K562 (cell line): Measurements from ENCODE around the gene PLEKHO2. TPM values are rescaled to one million over a fixed set of nuclear protein-coding genes. Genes with fewer than 3 reads are reported as not detected.
A peak's percentile ranks its signal among the peaks of the same experiment; 100 is the strongest.

Experiments used
- ATAC-seq: fragments of 200-7000 bp; cut with Tn5 transposase; 3 replicates; pipeline ENCODE4 v1.9.1; 2020; ENCODE audit warnings: moderate library complexity
- BruUV-seq: library from RNA; stranded (reverse); fragments of 400-500 nt; replicated peaks from 2 replicates; lab custom pipeline; 2021; lab: Mats Ljungman, UMichigan
- CTCF ChIA-PET: fragments of 300-600 bp; formaldehyde crosslinking; extraction: SDS; loops from one replicate; lab custom pipeline; 2021; ENCODE audit warnings: low intra/inter-chr PET ratio; lab: Yijun Ruan, JAX
- POLR2A ChIA-PET: fragments of 300-600, 350-650 bp; sonication (Branson Sonifier 250); formaldehyde crosslinking; extraction: SDS; loops from one replicate; lab custom pipeline; 2021; ENCODE audit warnings: antibody characterized with exemption, inconsistent platforms; lab: Yijun Ruan, JAX
- DNase-seq, 4 experiments: peaks; one replicate each; pipeline versions ENCODE4 v3.0.0 to v3.0.0-alpha.2; 2011 to 2018; ENCODE audit warnings: low spot score in 3 of 4, mixed read lengths in 3 of 4; ENCODE audit errors: extremely low read depth in 1 of 4
- FAIRE-seq: peaks from 2 replicates; lab custom pipeline; 2011; peaks lifted over from hg19 to GRCh38; lab: Jason Lieb, UNC
- H2AFZ ChIP-seq: 2 replicates; pipeline ENCODE4 v1.6.0; 2011; ENCODE audit warnings: low read depth, low read length, control low read depth, inconsistent platforms
- H3K27ac ChIP-seq: fragments of 200-600 bp; 3 replicates; pipeline ENCODE4 v1.8.0; 2011; ENCODE audit warnings: low read depth, mild to moderate bottlenecking, control low read depth, inconsistent platforms, low read length, moderate library complexity, mixed read lengths; ENCODE audit errors: extremely low read depth
- H3K27me3 ChIP-seq, 2 experiments: fragments of 300-600 bp in 1 of 2; 2 replicates in 1 of 2; 3 replicates in 1 of 2; pipeline versions ENCODE4 v1.6.0 to v1.8.0; 2011; ENCODE audit warnings: inconsistent platforms in 2 of 2, low read length in 2 of 2, mild to moderate bottlenecking in 1 of 2, mixed read lengths in 1 of 2, moderate library complexity in 1 of 2; ENCODE audit not compliant: control insufficient read depth in 2 of 2, insufficient read depth in 2 of 2
- H3K36me3 ChIP-seq: fragments of 300-600 bp; 3 replicates; pipeline ENCODE4 v1.8.0; 2011; ENCODE audit warnings: mild to moderate bottlenecking, low read length, inconsistent platforms; ENCODE audit not compliant: control insufficient read depth, insufficient read depth
- H3K4me1 ChIP-seq, 2 experiments: fragments of 200-600 bp in 1 of 2; replicated peaks in 1 of 2; 2 replicates in 1 of 2; 3 replicates in 1 of 2; pipeline versions ENCODE4 v1.5.1 to v1.8.0; 2011; ENCODE audit warnings: inconsistent platforms in 2 of 2, low read length in 2 of 2, mild to moderate bottlenecking in 1 of 2, mixed read lengths in 1 of 2, moderate library complexity in 1 of 2; ENCODE audit not compliant: control insufficient read depth in 2 of 2, insufficient read depth in 2 of 2
- H3K4me2 ChIP-seq: 2 replicates; pipeline ENCODE4 v1.6.1; 2011; ENCODE audit warnings: low read length, control low read depth, inconsistent platforms, mixed read lengths; ENCODE audit not compliant: insufficient read depth
- H3K4me3 ChIP-seq: fragments of 200-600 bp; sonication (generic), shearing (Covaris generic); 2 replicates; pipeline ENCODE4 v1.5.1; 2016; ENCODE audit warnings: control low read depth, inconsistent platforms
- H3K79me2 ChIP-seq: fragments of 200-600 bp; 3 replicates; pipeline ENCODE4 v1.8.0; 2011; ENCODE audit warnings: low read length, inconsistent platforms; ENCODE audit not compliant: control insufficient read depth, insufficient read depth
- H3K9ac ChIP-seq, 2 experiments: 2 replicates each; pipeline versions ENCODE4 v1.6.0 to v1.6.1; 2011; ENCODE audit warnings: low read depth in 2 of 2, low read length in 2 of 2, control low read depth in 1 of 2, inconsistent platforms in 1 of 2, mild to moderate bottlenecking in 1 of 2, mixed read lengths in 1 of 2; ENCODE audit not compliant: insufficient read depth in 1 of 2
- H3K9me1 ChIP-seq: one replicate; pipeline ENCODE4 v1.6.0; 2011; ENCODE audit warnings: inconsistent platforms, mild to moderate bottlenecking, low read length, moderate library complexity; ENCODE audit not compliant: control insufficient read depth, insufficient read depth
- H3K9me3 ChIP-seq: replicated peaks from 2 replicates; pipeline ENCODE4 v1.5.1; 2011; ENCODE audit warnings: low read depth, low read length, inconsistent platforms; ENCODE audit not compliant: control insufficient read depth, insufficient read depth
- H4K20me1 ChIP-seq: replicated peaks from 2 replicates; pipeline ENCODE4 v1.6.1; 2011; ENCODE audit warnings: low read length, inconsistent platforms, mixed read lengths; ENCODE audit not compliant: control insufficient read depth, insufficient read depth
- NR2C1 ChIP-seq, 2 experiments: fragments of 450-650 bp; IDR thresholded peaks; 2 replicates each; pipeline ENCODE4 v1.6.1; 2017; ENCODE audit warnings: mild to moderate bottlenecking in 2 of 2, antibody characterized with exemption in 1 of 2, inconsistent platforms in 1 of 2, missing compliant biosample characterization in 1 of 2, missing genetic modification characterization in 1 of 2
- NR2C2 ChIP-seq, 2 experiments: fragments of 200-800 bp in 1 of 2; sonication (Bioruptor generic) in 1 of 2; sonication (generic) in 1 of 2; formaldehyde crosslinking in 1 of 2; IDR thresholded peaks; 2 replicates each; pipeline versions ENCODE4 v1.6.1 to v1.8.0; 2016 to 2022; ENCODE audit warnings: mild to moderate bottlenecking in 1 of 2, missing compliant biosample characterization in 1 of 2, missing genetic modification characterization in 1 of 2, missing genetic modification reagents in 1 of 2
- ZNF165 ChIP-seq: fragments of 250-450 bp; sonication (Bioruptor Pico); IDR thresholded peaks from 2 replicates; pipeline ENCODE4 v1.4.0; 2020; ENCODE audit warnings: borderline replicate concordance
- ZNF232 ChIP-seq: sonication (generic); formaldehyde crosslinking; IDR thresholded peaks from 2 replicates; pipeline ENCODE4 v1.8.0; 2022; ENCODE audit warnings: mild to moderate bottlenecking, missing genetic modification reagents
- ZNF263 ChIP-seq: sonication (generic); formaldehyde crosslinking; IDR thresholded peaks from 2 replicates; pipeline ENCODE4 v1.8.0; 2022; ENCODE audit warnings: mild to moderate bottlenecking, missing genetic modification reagents, borderline replicate concordance
- WGBS: fragments of 100-300 bp; shearing (Covaris generic); methylation state at CpG from one replicate; pipeline ENCODE4 v1.1.6; 2016; ENCODE audit warnings: low coverage, mixed read lengths; ENCODE audit not compliant: insufficient coverage; ENCODE audit errors: missing lambda C conversion rate; 5-methylcytosine and 5-hydroxymethylcytosine counted together
- in situ Hi-C: fragments of 300-500 bp; cut with MboI; formaldehyde crosslinking; loops from 4 replicates; pipeline ENCODE4 v1.15.0; 2018; ENCODE audit warnings: inconsistent platforms, mixed read lengths
- intact Hi-C: fragments of 100-400 bp; cut with micrococcal nuclease; formaldehyde crosslinking; loops from 2 replicates; pipeline ENCODE4 v1.14.2; 2022
- polyA plus RNA-seq, 8 experiments: library from polyadenylated mRNA; depleted of rRNA in 4 of 8; stranded (reverse) in 5 of 8; unstranded in 3 of 8; fragments of >200 nt; fragmentation: Nextera tagmentation in 2 of 8; fragmentation: Illumina TruSeq in 1 of 8; extraction: Ambion mirVana in 2 of 8; extraction: Trizol in 1 of 8; gene quantifications; 2 replicates each; pipeline versions ENCODE4 v1.2.1 to v1.2.3, GENCODE V29; 2011 to 2014; ENCODE audit warnings: inconsistent platforms in 1 of 8, missing spikeins in 1 of 8
- total RNA-seq, 7 experiments: library from RNA; depleted of rRNA in 6 of 7; stranded (reverse); fragments of >200 nt in 6 of 7; fragmentation: Illumina TruSeq in 2 of 7; extraction: Trizol in 2 of 7; gene quantifications; 2 replicates each; pipeline versions ENCODE4 v1.2.1 to v1.2.3, GENCODE V29; 2011 to 2021; ENCODE audit warnings: low replicate concordance in 1 of 7
- TF ChIP-seq, protein P1 (sequence below): fragments of 250-450 bp; sonication (Bioruptor Pico); IDR thresholded peaks from 2 replicates; pipeline ENCODE4 v1.5.0; 2022; ENCODE audit warnings: mild to moderate bottlenecking

Gene PLEKHO2
- total and polyA plus RNA-seq, 9 of the 15 experiments (the other 6 are each of a cell fraction or from before 2014, with no cell fraction given) = 0.24 to 8.8 (median 5.5) TPM

DNA sequence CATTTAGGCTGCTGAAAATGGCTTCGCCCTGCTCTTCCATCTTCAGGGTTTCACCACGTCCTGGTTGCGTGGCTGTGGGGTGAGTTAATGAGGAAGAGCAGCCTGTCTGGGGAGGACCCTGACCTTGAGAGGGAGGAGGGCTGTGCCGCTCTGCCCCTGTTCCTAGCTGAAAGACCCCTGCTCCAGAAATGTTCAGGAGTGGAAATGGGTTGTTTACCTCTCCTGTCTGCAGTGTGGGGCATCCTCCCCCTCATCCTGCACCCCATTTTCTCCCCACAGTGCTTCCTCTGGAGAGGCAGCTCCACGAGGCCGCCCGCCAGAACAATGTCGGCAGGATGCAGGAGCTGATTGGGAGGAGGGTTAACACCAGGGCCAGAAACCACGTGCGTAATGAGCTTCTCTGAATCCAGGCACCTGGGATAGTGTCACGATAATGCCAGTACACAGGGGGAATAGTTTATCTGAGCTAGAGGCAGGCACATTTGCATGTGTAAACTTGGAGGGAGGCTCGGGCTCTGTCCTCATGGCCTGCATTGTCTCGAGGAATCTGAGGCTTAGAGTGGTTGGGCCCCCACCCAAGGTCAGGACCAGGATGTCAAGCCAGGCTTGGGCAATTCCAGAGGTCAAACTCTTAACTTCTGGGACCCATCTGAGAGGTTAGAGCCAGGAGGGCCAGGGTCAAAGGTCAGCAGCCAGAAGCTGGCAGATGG is 74.0 kb downstream of the PLEKHO2 start:
- H3K79me2 ChIP-seq = no peaks in the 10 kb centered on the region
- peaks cover 3% of the 10 kb centered on the region; the same call in 1 of the 2 replicates for H4K20me1 ChIP-seq
- H3K4me1 ChIP-seq = peaks cover 0 to 12% of the 10 kb centered on the region in 2 experiments; a peak in 2 of 5 replicates
- POLR2A ChIA-PET = interaction anchor here (1.1 kb wide), 1 partner anchor 93 kb away, joined by 3 read pairs; no protein-coding TSS in a partner anchor
- no peaks in the 10 kb centered on the region for H3K36me3 ChIP-seq
- H3K9ac ChIP-seq = no peak overlapping the region
- ATAC-seq (no peak), DNase-seq (no peak)
- no peak overlapping the region for H3K4me3 ChIP-seq
- TF ChIP-seq NR2C1 (IDR thresholded peaks at IDR 0.05) (0 out of 2 replicates have a peak, but pooled peaks have one; percentile 39), NR2C1 (tag; IDR thresholded peaks at IDR 0.05) (no peak), ZNF232 (CRISPR knock-in tag) (no peak), ZNF165 (no peak), NR2C2 (CRISPR knock-in tag; IDR thresholded peaks at IDR 0.05) (no peak), NR2C2 (tag; IDR thresholded peaks at IDR 0.05) (peak; percentile 22; the same call in 1 of the 2 replicates), ZNF263 (CRISPR knock-in tag) (peak; percentile 79)
- TF ChIP-seq, protein P1, sequence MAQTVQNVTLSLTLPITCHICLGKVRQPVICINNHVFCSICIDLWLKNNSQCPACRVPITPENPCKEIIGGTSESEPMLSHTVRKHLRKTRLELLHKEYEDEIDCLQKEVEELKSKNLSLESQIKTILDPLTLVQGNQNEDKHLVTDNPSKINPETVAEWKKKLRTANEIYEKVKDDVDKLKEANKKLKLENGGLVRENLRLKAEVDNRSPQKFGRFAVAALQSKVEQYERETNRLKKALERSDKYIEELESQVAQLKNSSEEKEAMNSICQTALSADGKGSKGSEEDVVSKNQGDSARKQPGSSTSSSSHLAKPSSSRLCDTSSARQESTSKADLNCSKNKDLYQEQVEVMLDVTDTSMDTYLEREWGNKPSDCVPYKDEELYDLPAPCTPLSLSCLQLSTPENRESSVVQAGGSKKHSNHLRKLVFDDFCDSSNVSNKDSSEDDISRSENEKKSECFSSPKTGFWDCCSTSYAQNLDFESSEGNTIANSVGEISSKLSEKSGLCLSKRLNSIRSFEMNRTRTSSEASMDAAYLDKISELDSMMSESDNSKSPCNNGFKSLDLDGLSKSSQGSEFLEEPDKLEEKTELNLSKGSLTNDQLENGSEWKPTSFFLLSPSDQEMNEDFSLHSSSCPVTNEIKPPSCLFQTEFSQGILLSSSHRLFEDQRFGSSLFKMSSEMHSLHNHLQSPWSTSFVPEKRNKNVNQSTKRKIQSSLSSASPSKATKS (CRISPR knock-in tag) = no peak
- TF ChIP-seq, all 486 proteins: peak for 3
- Histone ChIP-seq H2AFZ (no peak overlapping the region), H3K27me3 (peaks cover 20 to 58% of the 10 kb centered on the region in 2 experiments; a peak in 4 of 5 replicates), H3K9me3 (no peaks in the 10 kb centered on the region), H3K27ac (no peak overlapping the region), H3K9me1 (no peaks in the 10 kb centered on the region), H3K4me2 (no peak overlapping the region)
- in situ Hi-C loops (no loop called here), intact Hi-C loops (no loop called here)
- no TSS peak for BruUV-seq
- CTCF ChIA-PET = interaction anchor here (0.6 kb wide), 1 partner anchor 9 kb away, joined by 3 read pairs; no protein-coding TSS in a partner anchor
- FAIRE-seq = no peak
- WGBS = 4% methylated on average over 13 of the region's 13 CpGs
